Measurements from ENCODE around the gene TMED8. TPM values are rescaled to one million over a fixed set of nuclear protein-coding genes. Genes with fewer than 3 reads are reported as not detected.

Gene TMED8
- total and polyA plus RNA-seq, 4 donors = 2.5 to 9.4 (median 6.0) TPM

GRCh38 chr14:77409131-77409533 is 32.2 kb upstream of the TMED8 start:
- ATAC-seq (ENCODE audit: low FRiP score) = no peak
- Histone ChIP-seq H3K9me3 (ENCODE audit: control insufficient read depth, low read length) (no peaks in the 10 kb centered on the region), H3K27me3 (ENCODE audit: control insufficient read depth in 1 of 2, insufficient read depth in 2 of 2, low read length in 1 of 2) (no peaks in the 10 kb centered on the region), H3K27ac (ENCODE audit: low read depth in 1 of 2, low read length in 2 of 2) (no peak overlapping the region), H3K36me3 (ENCODE audit: control insufficient read depth in 1 of 2, insufficient read depth in 2 of 2, low read length in 1 of 2) (peaks cover 0 to 2% of the 10 kb centered on the region in 2 donors), H3K4me3 (ENCODE audit: low read length in 2 of 2) (no peak overlapping the region), H3K4me1 (ENCODE audit: control insufficient read depth in 1 of 2, insufficient read depth in 2 of 2, low read length in 2 of 2) (no peaks in the 10 kb centered on the region)
- intact Hi-C loops (cut with DNase I) = no loop called here
- 28 to 36% methylated on average over 3 of the region's 3 CpGs for WGBS, 2 donors
- no peak for DNase-seq

DNA sequence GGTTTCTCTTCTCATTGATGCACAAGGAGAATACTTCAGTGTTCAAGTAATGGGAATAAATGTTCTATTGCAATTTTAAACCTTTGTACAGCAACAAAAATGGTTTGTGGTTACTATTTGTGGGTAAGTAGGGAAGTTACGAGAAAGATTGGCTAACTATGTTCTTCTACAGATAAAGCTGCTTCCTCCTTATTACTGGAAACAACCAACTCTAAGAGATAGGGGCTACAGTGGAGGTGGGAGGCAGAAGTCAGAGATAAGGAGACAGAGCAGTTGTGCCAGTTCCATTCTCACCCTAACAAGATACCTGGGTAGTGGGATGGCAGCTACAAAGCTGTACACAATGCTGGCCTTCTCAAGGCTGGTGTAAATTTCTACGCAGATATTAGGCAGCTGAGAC is 30.3 kb upstream of the TMED8 start:
- no peak for ATAC-seq (ENCODE audit: low FRiP score)
- WGBS, 2 donors = 87 to 90% methylated on average over 2 of the region's 2 CpGs
- Histone ChIP-seq H3K9me3 (ENCODE audit: control insufficient read depth, low read length) (no peaks in the 10 kb centered on the region), H3K27ac (ENCODE audit: low read depth in 1 of 2, low read length in 2 of 2) (no peak overlapping the region), H3K36me3 (ENCODE audit: control insufficient read depth in 1 of 2, insufficient read depth in 2 of 2, low read length in 1 of 2) (peaks cover 0 to 2% of the 10 kb centered on the region in 2 donors), H3K4me1 (ENCODE audit: control insufficient read depth in 1 of 2, insufficient read depth in 2 of 2, low read length in 2 of 2) (no peaks in the 10 kb centered on the region), H3K27me3 (ENCODE audit: control insufficient read depth in 1 of 2, insufficient read depth in 2 of 2, low read length in 1 of 2) (no peaks in the 10 kb centered on the region), H3K4me3 (ENCODE audit: low read length in 2 of 2) (no peak overlapping the region)
- no peak for DNase-seq
- intact Hi-C loops (cut with DNase I) = no loop called here

GRCh38 chr14:77406718-77407117 is 29.8 kb upstream of the TMED8 start:
- intact Hi-C loops (cut with DNase I) = no loop called here
- ATAC-seq (ENCODE audit: low FRiP score) = no peak

GRCh38 chr14:77406086-77406485 is 29.2 kb upstream of the TMED8 start:
- WGBS, 2 donors = 59 to 67% methylated on average over 3 of the region's 3 CpGs
- intact Hi-C loops (cut with DNase I) = no loop called here
- ATAC-seq (ENCODE audit: low FRiP score) = no peak
- no peaks in the 10 kb centered on the region for H3K27me3 ChIP-seq (ENCODE audit: control insufficient read depth in 1 of 2, insufficient read depth in 2 of 2, low read length in 1 of 2)
- peaks cover 0 to 2% of the 10 kb centered on the region in 2 donors for H3K36me3 ChIP-seq (ENCODE audit: control insufficient read depth in 1 of 2, insufficient read depth in 2 of 2, low read length in 1 of 2)
- no peak overlapping the region for H3K4me3 ChIP-seq (ENCODE audit: low read length in 2 of 2)
- H3K4me1 ChIP-seq (ENCODE audit: control insufficient read depth in 1 of 2, insufficient read depth in 2 of 2, low read length in 2 of 2) = no peaks in the 10 kb centered on the region
- no peak for DNase-seq
- no peak overlapping the region for H3K27ac ChIP-seq (ENCODE audit: low read depth in 1 of 2, low read length in 2 of 2)
- no peaks in the 10 kb centered on the region for H3K9me3 ChIP-seq (ENCODE audit: control insufficient read depth, low read length)

More at GRCh38 chr14:77406718-77407117, 29.8 kb upstream of the TMED8 start:
- no peaks in the 10 kb centered on the region for H3K27me3 ChIP-seq (ENCODE audit: control insufficient read depth in 1 of 2, insufficient read depth in 2 of 2, low read length in 1 of 2)
- H3K4me3 ChIP-seq (ENCODE audit: low read length in 2 of 2) = no peak overlapping the region
- WGBS, 2 donors = 54 to 61% methylated on average over 6 of the region's 6 CpGs
- no peaks in the 10 kb centered on the region for H3K9me3 ChIP-seq (ENCODE audit: control insufficient read depth, low read length)
- H3K4me1 ChIP-seq (ENCODE audit: control insufficient read depth in 1 of 2, insufficient read depth in 2 of 2, low read length in 2 of 2) = no peaks in the 10 kb centered on the region
- no peak overlapping the region for H3K27ac ChIP-seq (ENCODE audit: low read depth in 1 of 2, low read length in 2 of 2)
- peaks cover 0 to 2% of the 10 kb centered on the region in 2 donors for H3K36me3 ChIP-seq (ENCODE audit: control insufficient read depth in 1 of 2, insufficient read depth in 2 of 2, low read length in 1 of 2)
- no peak for DNase-seq

DNA sequence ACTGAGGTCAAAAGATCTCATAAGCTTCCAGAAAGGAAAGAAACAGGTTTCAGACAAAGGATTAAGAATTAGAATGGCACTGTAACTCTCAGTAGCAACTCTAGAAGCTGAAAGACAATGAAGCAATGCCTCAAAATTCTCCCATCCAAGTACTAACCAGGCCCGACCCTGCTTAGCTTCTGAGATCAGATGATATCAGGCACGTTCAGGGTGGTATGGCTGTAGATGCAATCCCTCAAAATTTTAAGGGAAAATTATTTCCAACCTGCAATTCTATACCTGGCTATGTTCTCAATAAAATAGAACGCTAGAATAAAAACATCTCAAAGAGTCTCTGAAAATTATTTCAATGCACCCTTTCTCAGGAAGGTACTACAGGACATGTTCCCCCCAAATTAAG is 26.9 kb upstream of the TMED8 start:
- Histone ChIP-seq H3K4me1 (ENCODE audit: control insufficient read depth in 1 of 2, insufficient read depth in 2 of 2, low read length in 2 of 2) (no peaks in the 10 kb centered on the region), H3K36me3 (ENCODE audit: control insufficient read depth in 1 of 2, insufficient read depth in 2 of 2, low read length in 1 of 2) (peaks cover 0 to 2% of the 10 kb centered on the region in 2 donors), H3K27me3 (ENCODE audit: control insufficient read depth in 1 of 2, insufficient read depth in 2 of 2, low read length in 1 of 2) (no peaks in the 10 kb centered on the region), H3K4me3 (ENCODE audit: low read length in 2 of 2) (no peak overlapping the region), H3K27ac (ENCODE audit: low read depth in 1 of 2, low read length in 2 of 2) (no peak overlapping the region), H3K9me3 (ENCODE audit: control insufficient read depth, low read length) (no peaks in the 10 kb centered on the region)
- no peak for DNase-seq
- intact Hi-C loops (cut with DNase I) = no loop called here
- no peak for ATAC-seq (ENCODE audit: low FRiP score)
- 86 to 87% methylated on average over 3 of the region's 3 CpGs for WGBS, 2 donors

GRCh38 chr14:77400216-77400615 is 23.3 kb upstream of the TMED8 start:
- ATAC-seq (ENCODE audit: low FRiP score) = no peak
- H3K4me1 ChIP-seq (ENCODE audit: control insufficient read depth in 1 of 2, insufficient read depth in 2 of 2, low read length in 2 of 2) = no peaks in the 10 kb centered on the region
- no peak overlapping the region for H3K4me3 ChIP-seq (ENCODE audit: low read length in 2 of 2)
- no peaks in the 10 kb centered on the region for H3K27me3 ChIP-seq (ENCODE audit: control insufficient read depth in 1 of 2, insufficient read depth in 2 of 2, low read length in 1 of 2)
- no peak for DNase-seq
- H3K9me3 ChIP-seq (ENCODE audit: control insufficient read depth, low read length) = no peaks in the 10 kb centered on the region
- WGBS, 2 donors = 75 to 82% methylated on average over 6 of the region's 6 CpGs
- no peak overlapping the region for H3K27ac ChIP-seq (ENCODE audit: low read depth in 1 of 2, low read length in 2 of 2)
- intact Hi-C loops (cut with DNase I) = no loop called here
- H3K36me3 ChIP-seq (ENCODE audit: control insufficient read depth in 1 of 2, insufficient read depth in 2 of 2, low read length in 1 of 2) = peaks cover 0 to 2% of the 10 kb centered on the region in 2 donors

GRCh38 chr14:77390188-77390587 is 13.3 kb upstream of the TMED8 start:
- no peaks in the 10 kb centered on the region for H3K27me3 ChIP-seq (ENCODE audit: control insufficient read depth in 1 of 2, insufficient read depth in 2 of 2, low read length in 1 of 2)

GRCh38 chr14:77378701-77379100 is 1.8 kb upstream of the TMED8 start:
- no peak for DNase-seq
- H3K9me3 ChIP-seq (ENCODE audit: control insufficient read depth, low read length) = no peaks in the 10 kb centered on the region
- no peak overlapping the region for H3K4me3 ChIP-seq (ENCODE audit: low read length in 2 of 2)
- ATAC-seq (ENCODE audit: low FRiP score) = no peak
- 93 to 94% methylated on average over 6 of the region's 6 CpGs for WGBS, 2 donors
- intact Hi-C loops (cut with DNase I) = no loop called here
- peaks cover 0 to 2% of the 10 kb centered on the region in 2 donors for H3K4me1 ChIP-seq (ENCODE audit: control insufficient read depth in 1 of 2, insufficient read depth in 2 of 2, low read length in 2 of 2)
- H3K27ac ChIP-seq (ENCODE audit: low read depth in 1 of 2, low read length in 2 of 2) = no peak overlapping the region
- H3K36me3 ChIP-seq (ENCODE audit: control insufficient read depth in 1 of 2, insufficient read depth in 2 of 2, low read length in 1 of 2) = no peaks in the 10 kb centered on the region
- no peaks in the 10 kb centered on the region for H3K27me3 ChIP-seq (ENCODE audit: control insufficient read depth in 1 of 2, insufficient read depth in 2 of 2, low read length in 1 of 2)

More at GRCh38 chr14:77390188-77390587, 13.3 kb upstream of the TMED8 start:
- intact Hi-C loops (cut with DNase I) = no loop called here
- no peaks in the 10 kb centered on the region for H3K36me3 ChIP-seq (ENCODE audit: control insufficient read depth in 1 of 2, insufficient read depth in 2 of 2, low read length in 1 of 2)
- no peak overlapping the region for H3K4me3 ChIP-seq (ENCODE audit: low read length in 2 of 2)
- H3K27ac ChIP-seq (ENCODE audit: low read depth in 1 of 2, low read length in 2 of 2) = no peak overlapping the region
- no peak for ATAC-seq (ENCODE audit: low FRiP score)
- 93 to 97% methylated on average over 4 of the region's 4 CpGs for WGBS, 2 donors
- DNase-seq = no peak
- H3K9me3 ChIP-seq (ENCODE audit: control insufficient read depth, low read length) = no peaks in the 10 kb centered on the region
- no peaks in the 10 kb centered on the region for H3K4me1 ChIP-seq (ENCODE audit: control insufficient read depth in 1 of 2, insufficient read depth in 2 of 2, low read length in 2 of 2)

DNA sequence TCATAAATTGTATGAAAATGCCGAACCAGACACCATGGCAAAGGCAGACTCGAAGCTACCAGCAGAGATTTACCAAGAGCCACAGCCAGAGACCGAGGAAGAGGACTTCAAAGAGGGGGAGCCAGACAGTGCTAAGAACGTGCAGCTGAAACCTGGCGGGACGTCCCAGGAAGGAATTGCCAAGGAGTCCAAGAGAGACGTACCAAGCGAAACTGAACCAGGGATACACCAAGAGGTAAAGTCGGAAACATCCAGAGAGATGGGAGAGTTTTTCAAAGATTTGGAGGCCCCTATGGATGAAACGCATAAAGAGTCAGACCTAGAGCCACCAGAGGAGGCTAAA is 579 bp upstream of the TMED8 start:
- peak overlapping the region; percentile 66 to 77 for H3K4me3 ChIP-seq (ENCODE audit: low read length in 2 of 2)
- DNase-seq (no peak), ATAC-seq (ENCODE audit: low FRiP score) (peak; percentile 11)
- peaks cover 0 to 2% of the 10 kb centered on the region in 2 donors for H3K4me1 ChIP-seq (ENCODE audit: control insufficient read depth in 1 of 2, insufficient read depth in 2 of 2, low read length in 2 of 2)
- no peaks in the 10 kb centered on the region for H3K9me3 ChIP-seq (ENCODE audit: control insufficient read depth, low read length)
- H3K36me3 ChIP-seq (ENCODE audit: control insufficient read depth in 1 of 2, insufficient read depth in 2 of 2, low read length in 1 of 2) = no peaks in the 10 kb centered on the region
- no peak overlapping the region for H3K27ac ChIP-seq (ENCODE audit: low read depth in 1 of 2, low read length in 2 of 2)
- WGBS, 2 donors = 12 to 14% methylated on average over 10 of the region's 10 CpGs
- no peaks in the 10 kb centered on the region for H3K27me3 ChIP-seq (ENCODE audit: control insufficient read depth in 1 of 2, insufficient read depth in 2 of 2, low read length in 1 of 2)
- intact Hi-C loops (cut with DNase I) = no loop called here
